Stimulated activated CD8-positive, alpha-beta memory T cell treated with anti-CD3 and anti-CD28 coated beads, Interleukin-4, amount 100 ng/mL, for 24 hours (primary cell): ENCODE measurements around the gene RNF215.

ENCODE experiments used
- DNase-seq: peaks from one replicate; pipeline ENCODE4 v3.0.0-alpha.2; 2020; ENCODE audit warnings: low read depth

Gene RNF215

GRCh38 chr22:30386960-30387827 is at the start of gene RNF215:
Gene RNF215, minus strand, starts transcription at chr22:30387411. Its CDS starts 98 bp downstream, at chr22:30387313.
- DNase-seq, result peak; percentile 74

DNA sequence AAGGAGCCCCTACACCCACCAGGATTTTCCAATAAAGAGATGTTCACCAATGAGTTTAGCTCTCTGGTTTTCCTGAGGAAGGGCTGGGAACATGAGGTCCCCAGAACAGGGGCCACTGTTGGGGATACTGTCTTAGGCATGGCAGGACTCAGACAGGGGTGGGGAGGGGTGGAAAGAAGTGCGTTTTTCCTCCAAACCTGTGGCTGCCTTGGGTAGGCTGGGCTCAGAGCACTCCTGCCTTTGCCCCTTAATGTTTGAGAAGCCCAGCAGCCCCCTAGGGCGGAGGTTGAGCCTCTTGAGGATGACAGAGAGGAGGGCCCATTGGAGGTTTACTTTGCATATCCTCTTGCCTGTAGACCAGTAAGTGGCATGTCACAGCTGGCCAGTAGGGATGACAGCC is 49.0 kb upstream of the RNF215 start:
- no peak for DNase-seq

- DNase-seq, result peak; percentile 67
Observed at GRCh38 chr22:30435674-30436126, 48.5 kb upstream of the RNF215 start.

- DNase-seq, result no peak
Observed at GRCh38 chr22:30434843-30435242, 47.6 kb upstream of the RNF215 start.

- DNase-seq, result no peak
Observed at GRCh38 chr22:30433773-30434172, 46.6 kb upstream of the RNF215 start.

GRCh38 chr22:30433227-30433626 is 46.0 kb upstream of the RNF215 start:
- no peak for DNase-seq

DNA sequence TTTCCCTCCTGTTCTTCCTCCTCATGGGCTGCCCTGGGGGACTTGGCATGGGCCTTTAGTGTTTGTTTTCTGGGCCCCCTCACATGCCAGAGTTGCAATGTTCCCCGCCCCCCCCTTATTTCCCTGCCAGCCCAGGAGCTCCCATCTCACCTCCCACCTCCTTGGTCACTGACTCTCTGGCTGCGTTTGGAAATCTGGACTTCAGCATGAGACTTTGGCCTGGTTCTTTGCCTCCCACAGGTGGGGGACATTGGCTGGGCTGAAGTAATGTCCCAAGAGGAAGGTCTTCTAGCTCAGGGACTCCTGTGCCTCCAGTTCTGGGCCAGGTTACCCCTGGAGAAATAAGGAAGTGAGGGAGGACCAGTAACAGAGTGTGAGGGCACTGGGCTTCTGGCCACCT is 45.3 kb upstream of the RNF215 start:
- no peak for DNase-seq

GRCh38 chr22:30432096-30432495 is 44.9 kb upstream of the RNF215 start:
- no peak for DNase-seq

GRCh38 chr22:30430933-30431332 is 43.7 kb upstream of the RNF215 start:
- no peak for DNase-seq

- no peak for DNase-seq
Observed at GRCh38 chr22:30429887-30430286, 42.7 kb upstream of the RNF215 start.

DNA sequence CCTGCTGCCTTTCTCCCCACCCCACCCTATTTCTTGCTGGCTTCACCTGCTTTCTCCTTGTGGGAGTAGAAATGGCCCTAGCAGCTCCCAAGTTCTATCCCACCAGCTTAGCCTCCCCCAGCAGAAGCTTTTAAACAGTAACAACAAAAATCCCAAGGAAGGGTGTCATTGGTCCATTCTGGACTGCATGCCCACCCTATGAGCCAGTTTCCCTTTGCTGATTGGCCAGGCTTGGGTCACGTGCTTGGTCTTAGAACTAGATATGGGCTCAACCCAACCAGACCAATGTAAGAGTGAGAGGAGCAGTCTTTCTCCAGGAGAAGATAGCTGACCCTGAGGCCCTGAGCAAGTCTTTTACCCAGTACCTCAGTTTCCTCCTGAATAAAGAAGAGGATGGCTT is 40.7 kb upstream of the RNF215 start:
- DNase-seq, result no peak

- peak; percentile 77 for DNase-seq
Observed at GRCh38 chr22:30426388-30427353, 39.5 kb upstream of the RNF215 start.

DNA sequence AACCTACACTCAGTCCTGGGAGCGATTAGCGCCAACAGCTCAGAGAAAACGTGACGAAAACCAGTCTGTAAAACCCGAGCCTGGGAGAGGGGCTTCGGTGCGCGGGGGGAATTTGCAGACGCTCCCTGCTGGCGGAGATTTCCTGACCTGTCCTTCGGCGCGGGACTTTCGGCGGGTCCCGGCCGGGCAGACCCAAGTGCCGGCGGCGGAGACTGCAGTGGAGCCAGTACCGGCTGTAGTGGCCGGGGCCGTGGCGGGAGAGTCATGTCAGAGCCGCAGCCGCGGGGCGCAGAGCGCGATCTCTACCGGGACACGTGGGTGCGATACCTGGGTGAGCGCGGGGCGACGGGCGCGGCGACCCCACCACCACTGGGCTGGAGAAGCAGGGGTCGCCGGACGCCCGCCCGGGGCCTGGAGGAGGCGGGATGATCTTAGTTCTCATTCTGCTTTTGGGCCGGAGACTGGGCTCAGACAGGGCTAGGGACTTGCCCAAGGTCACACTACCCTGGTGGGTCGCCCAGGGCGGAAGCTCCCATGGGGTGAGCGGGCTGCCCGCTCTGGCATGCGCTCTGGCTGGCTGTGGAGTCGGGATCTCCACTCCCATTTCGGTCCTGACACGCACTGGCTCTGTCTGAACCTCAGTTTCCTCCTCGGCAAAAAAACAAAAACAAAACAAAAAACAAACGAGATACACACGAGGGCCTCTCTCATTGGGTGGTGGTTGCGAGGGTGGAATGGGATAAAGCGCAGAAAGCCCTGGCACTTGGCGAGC is 38.6 kb upstream of the RNF215 start, which contains the start of gene MTFP1:
Gene MTFP1 (plus strand): TSS at position 153 of the 772 bp plus-strand sequence. CDS start 112 bp downstream, at position 265.
- peak; percentile 29 for DNase-seq

DNA sequence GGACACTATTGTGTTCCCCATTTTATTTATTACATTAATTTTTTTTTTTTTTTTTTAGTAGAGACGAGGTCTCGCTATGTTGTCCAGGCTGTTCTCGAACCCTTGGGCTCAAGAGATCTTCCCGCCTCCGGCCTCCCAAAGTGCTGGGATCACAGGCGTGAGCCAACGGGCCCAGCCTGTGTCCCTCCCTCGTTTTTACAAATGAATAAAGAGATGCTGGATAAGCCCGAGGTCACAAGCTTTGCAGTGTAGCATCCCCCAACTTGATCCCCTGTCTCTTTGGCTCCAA is 38.1 kb upstream of the RNF215 start:
- DNase-seq, result no peak

- no peak for DNase-seq
Observed at GRCh38 chr22:30424534-30425326, 37.5 kb upstream of the RNF215 start.

DNA sequence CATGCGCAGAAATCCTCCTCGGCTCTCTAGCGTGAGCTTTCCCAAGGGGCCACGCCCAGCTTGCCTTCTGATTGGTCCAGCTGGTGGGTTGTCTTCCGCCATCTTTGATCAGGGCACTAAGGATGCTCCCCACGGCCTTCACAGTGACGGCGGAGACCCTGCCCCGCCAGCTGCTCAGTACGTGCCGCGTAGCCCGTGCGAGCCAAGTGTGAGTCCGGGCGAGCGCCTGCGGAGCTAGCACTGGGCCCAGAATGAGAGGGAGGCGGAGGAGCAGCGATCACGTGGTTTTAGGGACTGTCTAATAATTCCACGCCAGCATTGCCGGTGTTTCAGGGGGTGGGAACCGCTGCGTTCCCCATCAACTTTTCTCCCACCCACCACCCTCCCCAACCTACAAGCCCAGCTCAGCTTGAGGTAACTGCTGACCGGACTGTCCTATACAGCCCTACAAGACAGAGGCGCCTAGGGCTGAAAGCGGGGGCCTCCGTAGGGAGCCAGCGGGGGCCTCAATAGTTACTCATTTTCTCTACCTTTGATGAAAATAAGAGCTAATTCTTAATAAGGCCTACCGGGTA is 36.8 kb upstream of the RNF215 start:
- peak; percentile 93 for DNase-seq

DNA sequence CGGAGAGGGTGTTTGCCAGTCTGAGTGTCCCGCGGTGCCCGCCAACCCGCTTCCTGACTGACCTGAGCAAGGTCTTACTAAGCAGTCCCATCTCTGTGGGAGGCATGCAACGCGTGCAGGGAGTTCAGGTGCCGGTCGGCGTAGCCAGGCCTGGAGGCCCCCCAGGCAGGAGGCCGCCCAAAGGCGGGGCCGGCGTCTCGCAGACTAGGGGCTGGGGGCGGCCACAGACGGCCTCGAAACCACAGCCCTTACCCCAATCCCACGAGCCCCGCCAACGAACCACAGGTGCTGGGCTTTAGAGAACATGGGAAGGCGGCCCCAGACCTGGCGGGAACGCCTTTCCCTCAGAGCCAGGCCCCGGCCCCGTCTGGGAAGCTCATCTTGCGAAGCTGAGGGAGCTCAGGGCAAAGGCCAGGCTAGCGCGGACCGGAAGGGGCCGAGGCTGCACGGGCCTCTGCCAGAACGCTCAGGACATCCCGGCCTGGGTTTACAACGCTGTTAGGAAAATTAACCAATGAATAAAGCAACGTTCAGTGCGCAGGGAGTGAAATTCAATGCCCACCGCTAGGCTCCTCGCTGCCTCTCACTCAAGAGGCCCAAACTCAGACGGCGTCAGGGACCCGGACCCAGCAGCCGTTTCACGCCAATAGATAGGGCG is 36.2 kb upstream of the RNF215 start:
- DNase-seq, result peak; percentile 39

DNA sequence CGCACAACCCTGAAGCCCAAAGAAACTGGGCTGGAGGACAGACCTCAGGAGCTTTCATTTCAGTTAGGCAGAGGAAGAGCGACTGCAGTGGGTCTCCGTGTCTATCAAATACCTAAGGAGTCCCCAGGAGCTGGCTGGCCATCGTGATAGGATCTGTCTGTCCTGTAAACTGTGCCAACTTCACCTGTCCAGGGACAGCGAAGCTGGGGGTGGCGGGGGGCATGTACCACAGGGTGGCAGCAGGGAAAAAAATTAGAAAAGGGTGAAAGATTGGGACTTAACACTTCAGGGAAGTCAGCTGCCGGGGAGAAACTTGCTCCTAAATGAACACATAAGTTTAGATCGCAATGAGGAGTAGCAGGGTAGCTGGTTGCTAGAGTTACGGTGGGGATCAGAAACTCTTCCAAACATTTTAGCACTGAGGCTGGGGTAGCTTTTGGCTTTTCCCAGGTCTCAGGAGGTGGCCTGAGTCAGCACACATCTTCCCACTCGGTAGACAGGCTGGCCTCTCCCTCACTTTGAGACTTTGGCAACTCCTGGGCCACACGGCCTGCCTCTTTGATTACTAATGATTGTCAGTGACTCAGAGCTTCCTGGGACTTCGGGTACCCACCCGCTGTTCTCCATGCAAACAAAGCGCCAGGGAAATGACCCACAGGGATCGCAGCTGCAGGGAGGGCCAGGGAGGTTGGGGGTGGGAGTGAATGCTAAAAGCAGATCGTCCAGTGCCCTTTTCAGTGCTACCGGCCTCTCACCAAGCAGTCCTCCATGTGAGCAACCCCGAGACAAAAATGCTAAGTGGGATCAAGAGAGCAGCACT is 35.5 kb upstream of the RNF215 start:
- peak; percentile 19 for DNase-seq
